ENCODE measurements around the gene PNPLA5. TPM values are rescaled to one million over a fixed set of nuclear protein-coding genes. Genes with fewer than 3 reads are reported as not detected.
"Not testable (repeated sequence)": the region's sequence is repeated elsewhere in the genome, so short reads cannot be mapped to it uniquely, and the experiment has no call there.

PNPLA5 gene
- total RNA-seq, 1 donor from 2014 or later = not detected

DNA sequence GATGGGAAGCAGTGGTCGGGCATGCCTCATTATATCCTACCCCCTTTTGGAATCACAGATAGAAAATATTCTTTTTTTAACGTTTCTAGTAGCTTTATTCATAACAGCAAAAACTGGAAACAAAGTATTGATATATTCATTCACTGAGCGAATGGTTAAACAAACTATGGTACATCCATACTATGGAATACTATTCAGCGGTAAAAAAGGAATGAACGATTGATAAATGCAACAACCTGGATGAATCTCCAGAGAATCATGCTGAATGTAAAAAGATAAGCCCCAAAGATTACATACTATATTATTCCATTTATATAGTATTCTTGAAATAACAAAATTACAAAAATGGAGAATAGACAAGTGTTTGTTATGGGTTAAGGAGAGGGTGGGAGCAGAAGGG lies 22.0 kb downstream of the PNPLA5 start:
- Histone ChIP-seq H3K27ac (ENCODE audit: low read depth, low read length) (no peak overlapping the region), H3K4me1 (ENCODE audit: control insufficient read depth in 3 of 3, insufficient read depth in 3 of 3, low read length in 3 of 3) (no peaks in the 10 kb centered on the region), H3K27me3 (ENCODE audit: control insufficient read depth in 3 of 3, insufficient read depth in 3 of 3, low read length in 3 of 3) (peaks cover 2 to 9% (median 2%) of the 10 kb centered on the region in 3 donors), H3K36me3 (ENCODE audit: control insufficient read depth in 3 of 3, insufficient read depth in 3 of 3, low read length in 3 of 3) (no peaks in the 10 kb centered on the region), H3K9ac (ENCODE audit: low read depth in 1 of 3, low read length in 3 of 3) (no peak overlapping the region), H3K4me3 (ENCODE audit: low read length in 3 of 3) (no peak overlapping the region), H3K9me3 (ENCODE audit: control insufficient read depth in 3 of 3, low read length in 3 of 3) (peaks cover 0 to 4% (median 0%) of the 10 kb centered on the region in 3 donors)

DNA sequence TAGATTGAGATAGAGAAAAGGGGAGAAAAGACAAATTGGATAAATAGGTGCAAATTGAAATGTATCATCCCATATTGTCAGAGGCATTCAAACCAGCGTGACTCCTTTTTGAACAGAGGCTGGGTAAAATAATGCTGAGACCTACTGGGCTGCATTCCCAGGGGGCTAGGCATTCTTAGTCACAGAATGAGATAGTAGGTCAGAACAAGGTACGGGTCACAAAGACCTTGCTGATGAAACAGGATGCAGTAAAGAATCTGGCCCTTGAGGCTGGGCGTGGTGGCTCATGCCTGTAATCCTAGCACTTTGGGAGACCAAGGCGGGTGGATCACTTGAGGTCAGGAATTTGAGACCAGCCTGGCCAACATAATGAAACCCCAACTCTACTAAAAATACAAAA lies 22.8 kb downstream of the PNPLA5 start:
- not testable (repeated sequence) for H3K4me3 ChIP-seq (ENCODE audit: low read length in 3 of 3); H3K9ac ChIP-seq (ENCODE audit: low read depth in 1 of 3, low read length in 3 of 3); H3K9me3 ChIP-seq (ENCODE audit: control insufficient read depth in 3 of 3, low read length in 3 of 3); H3K36me3 ChIP-seq (ENCODE audit: control insufficient read depth in 3 of 3, insufficient read depth in 3 of 3, low read length in 3 of 3); H3K4me1 ChIP-seq (ENCODE audit: control insufficient read depth in 3 of 3, insufficient read depth in 3 of 3, low read length in 3 of 3); H3K27ac ChIP-seq (ENCODE audit: low read depth, low read length)
- H3K27me3 ChIP-seq (ENCODE audit: control insufficient read depth in 3 of 3, insufficient read depth in 3 of 3, low read length in 3 of 3) = peaks cover 6 to 10% (median 8%) of the 10 kb centered on the region in 3 donors

DNA sequence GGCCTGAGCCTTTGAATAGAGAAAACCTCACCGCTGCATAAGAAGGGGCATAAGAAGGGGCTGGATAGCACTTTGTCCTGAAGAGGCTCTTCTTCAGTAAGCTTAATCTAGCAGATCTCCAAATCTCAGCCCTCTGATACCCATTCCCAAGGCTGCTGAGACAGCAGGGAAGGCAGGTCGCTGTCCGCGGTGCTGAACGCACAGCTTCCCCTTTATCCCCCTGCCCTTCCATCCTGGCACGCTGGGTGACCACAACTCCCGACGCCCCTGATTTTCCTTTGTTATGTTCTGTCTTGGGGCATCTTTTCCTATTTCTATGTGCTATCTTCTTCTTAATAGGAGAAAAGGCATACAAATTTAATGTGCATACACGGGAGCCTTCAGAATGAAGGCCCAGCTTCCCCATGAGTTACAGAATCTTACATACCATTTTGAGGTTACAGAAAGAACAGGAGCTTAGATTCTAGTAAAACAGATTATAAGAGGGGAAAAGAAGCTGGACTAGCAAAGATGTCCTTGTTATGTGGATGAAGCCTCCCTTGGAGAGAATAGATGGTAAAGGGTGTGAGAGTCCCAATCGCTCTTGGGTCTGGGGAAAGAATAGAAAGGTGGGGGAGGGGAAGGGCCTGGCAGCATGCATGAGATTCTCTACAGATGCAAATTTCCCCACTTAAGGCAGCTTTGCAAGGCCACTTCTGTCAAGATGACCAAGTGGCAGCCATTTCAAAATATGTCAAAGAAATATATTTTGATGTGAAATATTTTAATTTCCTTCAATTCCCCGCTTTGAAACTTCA lies 23.8 kb downstream of the PNPLA5 start:
- peaks cover 0 to 4% (median 0%) of the 10 kb centered on the region in 3 donors for H3K9me3 ChIP-seq (ENCODE audit: control insufficient read depth in 3 of 3, low read length in 3 of 3)
- H3K27ac ChIP-seq (ENCODE audit: low read depth, low read length) = no peak overlapping the region
- no peak overlapping the region for H3K9ac ChIP-seq (ENCODE audit: low read depth in 1 of 3, low read length in 3 of 3)
- no peaks in the 10 kb centered on the region for H3K4me1 ChIP-seq (ENCODE audit: control insufficient read depth in 3 of 3, insufficient read depth in 3 of 3, low read length in 3 of 3)
- no peak overlapping the region for H3K4me3 ChIP-seq (ENCODE audit: low read length in 3 of 3)
- peaks cover 12 to 17% (median 16%) of the 10 kb centered on the region in 3 donors for H3K27me3 ChIP-seq (ENCODE audit: control insufficient read depth in 3 of 3, insufficient read depth in 3 of 3, low read length in 3 of 3)
- no peaks in the 10 kb centered on the region for H3K36me3 ChIP-seq (ENCODE audit: control insufficient read depth in 3 of 3, insufficient read depth in 3 of 3, low read length in 3 of 3)

DNA sequence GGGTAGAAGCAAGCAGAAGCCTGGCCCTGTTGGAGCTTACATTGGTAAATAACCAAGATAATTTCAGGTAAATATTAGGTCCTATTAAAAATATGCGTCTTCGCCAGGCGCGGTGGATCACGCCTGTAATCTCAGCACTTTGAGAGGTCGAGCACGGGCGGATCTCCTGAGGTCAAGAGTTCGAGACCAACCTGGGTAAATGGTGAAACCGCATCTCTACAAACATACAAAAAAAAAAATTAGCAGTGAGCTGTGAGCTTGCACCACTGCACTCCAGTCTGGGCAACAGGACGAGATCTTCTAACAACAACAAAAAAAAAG lies 29.0 kb downstream of the PNPLA5 start:
- Histone ChIP-seq H3K9me3 (ENCODE audit: control insufficient read depth in 3 of 3, low read length in 3 of 3) (no peaks in the 10 kb centered on the region), H3K27ac (ENCODE audit: low read depth, low read length) (no peak overlapping the region), H3K9ac (ENCODE audit: low read depth in 1 of 3, low read length in 3 of 3) (no peak overlapping the region), H3K36me3 (ENCODE audit: control insufficient read depth in 3 of 3, insufficient read depth in 3 of 3, low read length in 3 of 3) (no peaks in the 10 kb centered on the region), H3K4me1 (ENCODE audit: control insufficient read depth in 3 of 3, insufficient read depth in 3 of 3, low read length in 3 of 3) (no peaks in the 10 kb centered on the region), H3K27me3 (ENCODE audit: control insufficient read depth in 3 of 3, insufficient read depth in 3 of 3, low read length in 3 of 3) (peaks cover 49 to 57% (median 51%) of the 10 kb centered on the region in 3 donors), H3K4me3 (ENCODE audit: low read length in 3 of 3) (no peak overlapping the region)

DNA sequence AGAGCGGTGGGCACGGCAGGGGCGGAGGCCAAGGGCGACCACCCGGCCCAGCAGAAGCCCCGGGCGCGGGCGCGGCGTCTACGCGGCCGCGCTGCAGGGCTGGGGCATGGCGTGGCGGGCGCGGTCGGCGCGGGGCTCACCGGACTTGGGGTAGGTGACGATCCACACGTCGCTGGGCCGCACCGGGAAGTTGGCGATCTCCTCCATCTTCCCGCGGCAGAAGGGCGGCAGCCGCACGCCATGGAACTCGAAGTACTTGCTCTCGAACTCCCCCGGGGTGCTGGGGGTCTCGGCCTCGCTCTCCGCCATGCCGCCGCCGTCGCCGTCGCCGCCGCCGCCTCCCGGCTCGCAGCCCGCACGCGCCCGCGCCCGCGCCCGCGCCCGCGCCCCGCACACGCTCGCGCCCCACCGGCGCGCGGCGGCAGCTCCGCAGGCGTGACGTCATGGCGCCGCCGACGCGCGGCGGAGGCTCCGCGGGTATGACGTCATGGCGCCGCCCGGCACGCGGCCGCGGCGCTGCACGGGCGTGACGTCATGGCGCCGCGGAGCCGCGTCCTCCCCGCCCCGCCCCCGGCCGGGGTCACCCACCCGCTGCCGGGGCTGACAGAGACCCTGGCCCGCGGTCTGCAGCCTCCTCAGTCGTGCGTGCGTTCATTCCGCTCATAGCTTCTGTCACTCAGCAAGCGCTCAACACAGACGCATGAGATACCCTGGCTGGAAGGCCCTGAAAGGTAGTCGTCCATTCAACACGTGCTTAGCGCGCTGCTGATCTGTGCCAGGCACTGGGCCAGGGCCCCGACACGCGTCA lies 29.5 kb downstream of the PNPLA5 start, which contains the start of gene SULT4A1:
Gene SULT4A1, minus strand, starts transcription at position 440 of the 808 bp plus-strand sequence. Its CDS starts 131 bp downstream, at position 309.
- Histone ChIP-seq H3K27me3 (ENCODE audit: control insufficient read depth in 3 of 3, insufficient read depth in 3 of 3, low read length in 3 of 3) (peaks cover 49 to 57% (median 51%) of the 10 kb centered on the region in 3 donors), H3K4me3 (ENCODE audit: low read length in 3 of 3) (no peak within 1 kb of the TSS), H3K27ac (ENCODE audit: low read depth, low read length) (no peak within 1 kb of the TSS), H3K9me3 (ENCODE audit: control insufficient read depth in 3 of 3, low read length in 3 of 3) (no peaks in the 10 kb centered on the region), H3K36me3 (ENCODE audit: control insufficient read depth in 3 of 3, insufficient read depth in 3 of 3, low read length in 3 of 3) (no peaks in the 10 kb centered on the region), H3K4me1 (ENCODE audit: control insufficient read depth in 3 of 3, insufficient read depth in 3 of 3, low read length in 3 of 3) (no peaks in the 10 kb centered on the region), H3K9ac (ENCODE audit: low read depth in 1 of 3, low read length in 3 of 3) (no peak within 1 kb of the TSS)

DNA sequence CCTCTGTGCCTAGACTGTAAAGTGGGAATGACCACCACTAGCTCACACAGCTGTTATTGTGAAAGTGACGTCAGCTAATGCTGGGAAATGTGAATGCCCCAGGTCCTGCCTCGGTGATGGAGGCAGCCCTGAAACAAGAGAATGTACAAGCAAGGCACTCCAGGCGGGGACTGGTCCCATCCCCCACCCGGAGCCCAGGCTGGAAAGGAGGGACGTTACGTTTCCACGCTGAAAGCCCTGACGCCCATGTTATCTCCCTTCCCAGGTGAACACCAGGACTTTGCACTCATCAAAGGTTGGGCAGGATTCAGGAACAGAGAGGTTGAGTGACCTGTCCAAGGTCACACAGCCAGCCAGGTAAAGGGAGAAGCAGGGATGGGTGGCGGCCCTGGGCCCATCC lies 30.3 kb downstream of the PNPLA5 start:
- no peak overlapping the region for H3K9ac ChIP-seq (ENCODE audit: low read depth in 1 of 3, low read length in 3 of 3)
- H3K36me3 ChIP-seq (ENCODE audit: control insufficient read depth in 3 of 3, insufficient read depth in 3 of 3, low read length in 3 of 3) = no peaks in the 10 kb centered on the region
- no peaks in the 10 kb centered on the region for H3K9me3 ChIP-seq (ENCODE audit: control insufficient read depth in 3 of 3, low read length in 3 of 3)
- no peak overlapping the region for H3K4me3 ChIP-seq (ENCODE audit: low read length in 3 of 3)
- no peak overlapping the region for H3K27ac ChIP-seq (ENCODE audit: low read depth, low read length)
- H3K4me1 ChIP-seq (ENCODE audit: control insufficient read depth in 3 of 3, insufficient read depth in 3 of 3, low read length in 3 of 3) = no peaks in the 10 kb centered on the region
- H3K27me3 ChIP-seq (ENCODE audit: control insufficient read depth in 3 of 3, insufficient read depth in 3 of 3, low read length in 3 of 3) = peaks cover 51 to 57% (median 51%) of the 10 kb centered on the region in 3 donors

DNA sequence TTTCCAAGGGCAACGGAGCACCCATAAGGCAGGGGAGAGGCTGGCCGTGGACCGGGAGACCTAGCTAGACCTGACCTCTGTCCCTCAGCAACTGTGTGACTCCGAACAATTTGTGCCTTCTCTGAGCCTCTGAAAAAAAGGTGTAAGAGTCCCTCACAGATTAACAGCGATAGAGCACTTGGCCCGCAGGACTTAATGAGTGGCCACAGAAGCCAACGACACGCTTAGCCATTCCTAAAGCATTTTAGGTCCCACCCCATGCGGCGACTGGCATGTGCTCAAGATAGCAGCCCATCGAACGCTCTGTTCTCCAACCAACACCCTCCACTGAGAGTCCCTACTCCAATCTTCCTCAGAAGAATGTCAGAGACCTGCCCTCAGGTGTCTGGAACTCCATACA lies 31.0 kb downstream of the PNPLA5 start:
- H3K9ac ChIP-seq (ENCODE audit: low read depth in 1 of 3, low read length in 3 of 3) = no peak overlapping the region
- no peak overlapping the region for H3K27ac ChIP-seq (ENCODE audit: low read depth, low read length)
- no peaks in the 10 kb centered on the region for H3K9me3 ChIP-seq (ENCODE audit: control insufficient read depth in 3 of 3, low read length in 3 of 3)
- no peaks in the 10 kb centered on the region for H3K4me1 ChIP-seq (ENCODE audit: control insufficient read depth in 3 of 3, insufficient read depth in 3 of 3, low read length in 3 of 3)
- H3K36me3 ChIP-seq (ENCODE audit: control insufficient read depth in 3 of 3, insufficient read depth in 3 of 3, low read length in 3 of 3) = no peaks in the 10 kb centered on the region
- no peak overlapping the region for H3K4me3 ChIP-seq (ENCODE audit: low read length in 3 of 3)
- peaks cover 51 to 57% (median 53%) of the 10 kb centered on the region in 3 donors for H3K27me3 ChIP-seq (ENCODE audit: control insufficient read depth in 3 of 3, insufficient read depth in 3 of 3, low read length in 3 of 3)

DNA sequence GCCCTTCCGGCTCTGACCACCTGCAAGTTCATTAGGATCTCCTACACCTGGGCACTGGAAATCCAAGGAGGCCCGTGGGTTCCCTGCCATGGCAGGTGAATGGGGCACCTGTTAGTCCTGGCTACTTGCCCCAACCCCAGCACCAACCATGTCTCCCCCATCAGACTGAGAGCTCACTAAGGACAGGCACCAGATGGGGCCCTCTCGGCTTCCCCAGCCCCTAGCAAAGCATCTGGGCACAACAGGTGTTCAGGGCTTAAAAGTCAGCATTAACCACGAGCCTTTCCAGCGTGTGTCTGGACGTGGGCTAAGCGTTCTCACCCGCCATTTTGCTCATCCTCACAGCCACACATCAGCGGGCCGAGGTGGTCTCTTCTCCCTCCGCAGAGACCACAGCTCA lies 31.7 kb downstream of the PNPLA5 start:
- Histone ChIP-seq H3K27ac (ENCODE audit: low read depth, low read length) (no peak overlapping the region), H3K9ac (ENCODE audit: low read depth in 1 of 3, low read length in 3 of 3) (no peak overlapping the region), H3K36me3 (ENCODE audit: control insufficient read depth in 3 of 3, insufficient read depth in 3 of 3, low read length in 3 of 3) (no peaks in the 10 kb centered on the region), H3K27me3 (ENCODE audit: control insufficient read depth in 3 of 3, insufficient read depth in 3 of 3, low read length in 3 of 3) (peaks cover 51 to 58% (median 57%) of the 10 kb centered on the region in 3 donors), H3K4me3 (ENCODE audit: low read length in 3 of 3) (no peak overlapping the region), H3K4me1 (ENCODE audit: control insufficient read depth in 3 of 3, insufficient read depth in 3 of 3, low read length in 3 of 3) (no peaks in the 10 kb centered on the region), H3K9me3 (ENCODE audit: control insufficient read depth in 3 of 3, low read length in 3 of 3) (no peaks in the 10 kb centered on the region)

DNA sequence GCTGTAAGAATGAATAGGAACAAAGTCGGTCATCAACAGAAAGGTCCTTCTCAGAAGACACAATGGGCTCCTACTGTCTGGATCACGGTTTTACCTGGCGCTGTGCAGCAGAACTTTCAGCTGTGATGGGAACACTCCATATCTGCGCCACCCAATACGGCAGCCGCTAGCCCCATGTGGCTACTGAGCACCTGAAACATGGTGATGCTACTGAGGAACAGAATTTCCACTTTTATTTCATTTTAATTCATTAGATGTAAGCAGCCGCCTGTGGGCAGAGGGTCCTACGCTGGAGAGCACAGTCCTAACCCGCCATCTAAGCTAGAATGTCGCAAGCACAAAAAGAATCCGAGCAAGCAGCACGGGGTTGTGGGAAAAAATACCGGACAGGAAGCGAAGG lies 32.2 kb downstream of the PNPLA5 start:
- H3K9ac ChIP-seq (ENCODE audit: low read depth in 1 of 3, low read length in 3 of 3) = no peak overlapping the region
- no peaks in the 10 kb centered on the region for H3K4me1 ChIP-seq (ENCODE audit: control insufficient read depth in 3 of 3, insufficient read depth in 3 of 3, low read length in 3 of 3)
- no peak overlapping the region for H3K4me3 ChIP-seq (ENCODE audit: low read length in 3 of 3)
- H3K36me3 ChIP-seq (ENCODE audit: control insufficient read depth in 3 of 3, insufficient read depth in 3 of 3, low read length in 3 of 3) = no peaks in the 10 kb centered on the region
- H3K27me3 ChIP-seq (ENCODE audit: control insufficient read depth in 3 of 3, insufficient read depth in 3 of 3, low read length in 3 of 3) = peaks cover 50 to 61% (median 53%) of the 10 kb centered on the region in 3 donors
- H3K9me3 ChIP-seq (ENCODE audit: control insufficient read depth in 3 of 3, low read length in 3 of 3) = no peaks in the 10 kb centered on the region
- H3K27ac ChIP-seq (ENCODE audit: low read depth, low read length) = no peak overlapping the region

DNA sequence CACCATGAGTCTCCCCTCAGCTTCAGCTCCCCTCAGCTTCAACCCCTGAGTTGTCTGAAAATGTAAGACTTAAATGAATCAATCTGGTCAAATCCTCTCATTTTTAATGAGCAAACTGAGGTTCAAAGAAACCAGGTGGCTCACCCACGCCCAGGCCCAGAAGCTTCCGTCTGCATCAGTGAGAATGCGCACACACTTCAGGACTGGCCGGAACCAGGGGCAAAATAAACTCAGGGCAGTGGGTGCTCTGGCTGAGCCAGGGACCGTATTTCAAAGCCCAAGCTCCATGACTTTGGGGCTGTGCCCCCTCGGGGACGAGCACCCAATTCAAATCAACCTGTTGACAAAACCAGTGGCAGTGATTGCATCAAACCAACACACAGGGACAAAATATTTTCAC lies 32.6 kb downstream of the PNPLA5 start:
- no peak overlapping the region for H3K9ac ChIP-seq (ENCODE audit: low read depth in 1 of 3, low read length in 3 of 3)
- no peak overlapping the region for H3K27ac ChIP-seq (ENCODE audit: low read depth, low read length)
- H3K4me1 ChIP-seq (ENCODE audit: control insufficient read depth in 3 of 3, insufficient read depth in 3 of 3, low read length in 3 of 3) = no peaks in the 10 kb centered on the region
- peaks cover 49 to 64% (median 52%) of the 10 kb centered on the region in 3 donors for H3K27me3 ChIP-seq (ENCODE audit: control insufficient read depth in 3 of 3, insufficient read depth in 3 of 3, low read length in 3 of 3)
- no peaks in the 10 kb centered on the region for H3K9me3 ChIP-seq (ENCODE audit: control insufficient read depth in 3 of 3, low read length in 3 of 3)
- H3K4me3 ChIP-seq (ENCODE audit: low read length in 3 of 3) = no peak overlapping the region
- no peaks in the 10 kb centered on the region for H3K36me3 ChIP-seq (ENCODE audit: control insufficient read depth in 3 of 3, insufficient read depth in 3 of 3, low read length in 3 of 3)

All from skeletal muscle tissue (tissue), 4 donors.